ENCODE measurements around the gene ITPA.
A peak's percentile ranks its signal among the peaks of the same experiment; 100 is the strongest.

ITPA gene

GRCh38 chr20:3238616-3239025 lies 29.3 kb downstream of the ITPA start:
- Mint-ChIP-seq H3K9me3 (no peaks in the 10 kb centered on the region), H3K27ac (peak overlapping the region; percentile 42), H3K36me3 (ENCODE audit: low read depth) (no peaks in the 10 kb centered on the region)

GRCh38 chr20:3239026-3239866 lies 29.9 kb downstream of the ITPA start, which contains the start of gene SLC4A11:
SLC4A11 (minus strand) TSS chr20:3239190; CDS start chr20:3239137, 53 bp downstream.
- Mint-ChIP-seq H3K27me3 (peaks cover 51% of the 10 kb centered on the region), H3K4me1 (peaks cover 9% of the 10 kb centered on the region), H3K27ac (peak within 1 kb of the TSS; percentile 42), H3K36me3 (ENCODE audit: low read depth) (no peaks in the 10 kb centered on the region), H3K9me3 (no peaks in the 10 kb centered on the region), H3K4me3 (peak within 1 kb of the TSS; percentile 80)
- peak; percentile 51 for DNase-seq
- ATAC-seq = peak; percentile 60

More at GRCh38 chr20:3238616-3239025, 29.3 kb downstream of the ITPA start:
- peak; percentile 48 for ATAC-seq
- Mint-ChIP-seq H3K4me1 (peaks cover 9% of the 10 kb centered on the region), H3K27me3 (peaks cover 51% of the 10 kb centered on the region), H3K4me3 (peak overlapping the region; percentile 77)
- DNase-seq = peak; percentile 50

GRCh38 chr20:3239867-3240775 lies 30.8 kb downstream of the ITPA start:
- no peak for DNase-seq
- Mint-ChIP-seq H3K27ac (no peak overlapping the region), H3K36me3 (ENCODE audit: low read depth) (no peaks in the 10 kb centered on the region), H3K4me1 (peaks cover 12% of the 10 kb centered on the region), H3K4me3 (peak overlapping the region; percentile 80), H3K27me3 (peaks cover 55% of the 10 kb centered on the region), H3K9me3 (no peaks in the 10 kb centered on the region)
- ATAC-seq = no peak

GRCh38 chr20:3240776-3241363 lies 31.6 kb downstream of the ITPA start:
- ATAC-seq (no peak), DNase-seq (no peak)
- H3K9me3 Mint-ChIP-seq = no peaks in the 10 kb centered on the region
- peaks cover 56% of the 10 kb centered on the region for H3K27me3 Mint-ChIP-seq
- peaks cover 18% of the 10 kb centered on the region for H3K4me1 Mint-ChIP-seq
- no peak overlapping the region for H3K27ac Mint-ChIP-seq
- no peak overlapping the region for H3K4me3 Mint-ChIP-seq
- H3K36me3 Mint-ChIP-seq (ENCODE audit: low read depth) = no peaks in the 10 kb centered on the region

- ATAC-seq = no peak
Observed at GRCh38 chr20:3242172-3242692, 32.9 kb downstream of the ITPA start.

GRCh38 chr20:3243718-3244358 lies 34.5 kb downstream of the ITPA start:
- H3K27ac Mint-ChIP-seq = no peak overlapping the region
- H3K27me3 Mint-ChIP-seq = peaks cover 45% of the 10 kb centered on the region

More at GRCh38 chr20:3242172-3242692, 32.9 kb downstream of the ITPA start:
- no peak for DNase-seq
- no peak overlapping the region for H3K4me3 Mint-ChIP-seq
- peaks cover 48% of the 10 kb centered on the region for H3K27me3 Mint-ChIP-seq
- H3K36me3 Mint-ChIP-seq (ENCODE audit: low read depth) = no peaks in the 10 kb centered on the region
- H3K27ac Mint-ChIP-seq = no peak overlapping the region
- no peaks in the 10 kb centered on the region for H3K9me3 Mint-ChIP-seq
- H3K4me1 Mint-ChIP-seq = peaks cover 21% of the 10 kb centered on the region

GRCh38 chr20:3244613-3245012 lies 35.3 kb downstream of the ITPA start:
- H3K9me3 Mint-ChIP-seq = no peaks in the 10 kb centered on the region
- DNase-seq (no peak), ATAC-seq (no peak)
- H3K27me3 Mint-ChIP-seq = peaks cover 43% of the 10 kb centered on the region
- H3K36me3 Mint-ChIP-seq (ENCODE audit: low read depth) = no peaks in the 10 kb centered on the region
- H3K4me1 Mint-ChIP-seq = peaks cover 20% of the 10 kb centered on the region
- H3K27ac Mint-ChIP-seq = peak overlapping the region; percentile 52
- H3K4me3 Mint-ChIP-seq = no peak overlapping the region

More at GRCh38 chr20:3243718-3244358, 34.5 kb downstream of the ITPA start:
- peaks cover 22% of the 10 kb centered on the region for H3K4me1 Mint-ChIP-seq
- no peaks in the 10 kb centered on the region for H3K9me3 Mint-ChIP-seq
- H3K4me3 Mint-ChIP-seq = no peak overlapping the region
- DNase-seq (no peak), ATAC-seq (no peak)
- no peaks in the 10 kb centered on the region for H3K36me3 Mint-ChIP-seq (ENCODE audit: low read depth)

- Mint-ChIP-seq H3K4me1 (peaks cover 17% of the 10 kb centered on the region), H3K36me3 (ENCODE audit: low read depth) (no peaks in the 10 kb centered on the region), H3K4me3 (no peak overlapping the region), H3K27me3 (peaks cover 42% of the 10 kb centered on the region), H3K9me3 (no peaks in the 10 kb centered on the region), H3K27ac (no peak overlapping the region)
- ATAC-seq (no peak), DNase-seq (no peak)
Observed at GRCh38 chr20:3245156-3245555, 35.9 kb downstream of the ITPA start.

GRCh38 chr20:3245711-3246110 lies 36.4 kb downstream of the ITPA start:
- H3K36me3 Mint-ChIP-seq (ENCODE audit: low read depth) = no peaks in the 10 kb centered on the region
- H3K4me1 Mint-ChIP-seq = peaks cover 17% of the 10 kb centered on the region
- no peaks in the 10 kb centered on the region for H3K9me3 Mint-ChIP-seq
- peaks cover 43% of the 10 kb centered on the region for H3K27me3 Mint-ChIP-seq
- ATAC-seq (peak; percentile 65), DNase-seq (no peak)
- H3K4me3 Mint-ChIP-seq = peak overlapping the region; percentile 42
- H3K27ac Mint-ChIP-seq = peak overlapping the region; percentile 31

GRCh38 chr20:3246682-3247081 lies 37.4 kb downstream of the ITPA start:
- Mint-ChIP-seq H3K27me3 (peaks cover 35% of the 10 kb centered on the region), H3K27ac (no peak overlapping the region), H3K9me3 (no peaks in the 10 kb centered on the region), H3K36me3 (ENCODE audit: low read depth) (no peaks in the 10 kb centered on the region), H3K4me1 (peaks cover 20% of the 10 kb centered on the region), H3K4me3 (no peak overlapping the region)
- ATAC-seq (no peak), DNase-seq (no peak)

GRCh38 chr20:3247638-3248037 lies 38.3 kb downstream of the ITPA start:
- H3K9me3 Mint-ChIP-seq = no peaks in the 10 kb centered on the region
- no peak overlapping the region for H3K27ac Mint-ChIP-seq
- H3K27me3 Mint-ChIP-seq = peaks cover 29% of the 10 kb centered on the region
- no peak overlapping the region for H3K4me3 Mint-ChIP-seq
- ATAC-seq = no peak
- no peaks in the 10 kb centered on the region for H3K36me3 Mint-ChIP-seq (ENCODE audit: low read depth)
- H3K4me1 Mint-ChIP-seq = peaks cover 20% of the 10 kb centered on the region
- no peak for DNase-seq

- no peaks in the 10 kb centered on the region for H3K36me3 Mint-ChIP-seq (ENCODE audit: low read depth)
- H3K4me3 Mint-ChIP-seq = no peak overlapping the region
- DNase-seq (peak; percentile 36), ATAC-seq (peak; percentile 33)
- peaks cover 29% of the 10 kb centered on the region for H3K27me3 Mint-ChIP-seq
- H3K27ac Mint-ChIP-seq = no peak overlapping the region
- peaks cover 20% of the 10 kb centered on the region for H3K4me1 Mint-ChIP-seq
- no peaks in the 10 kb centered on the region for H3K9me3 Mint-ChIP-seq
Observed at GRCh38 chr20:3248167-3248992, 39.1 kb downstream of the ITPA start.

- Mint-ChIP-seq H3K36me3 (ENCODE audit: low read depth) (no peaks in the 10 kb centered on the region), H3K9me3 (no peaks in the 10 kb centered on the region), H3K27ac (no peak overlapping the region), H3K4me1 (peaks cover 20% of the 10 kb centered on the region), H3K4me3 (no peak overlapping the region), H3K27me3 (peaks cover 29% of the 10 kb centered on the region)
- no peak for DNase-seq
- no peak for ATAC-seq
Observed at GRCh38 chr20:3248993-3249347, 39.7 kb downstream of the ITPA start.

Data from activated naive CD8-positive, alpha-beta T cell treated with anti-CD3 and anti-CD28 coated beads, Interleukin-2, amount 50 U/mL, for 24 hours (primary cell).